Measurements from ENCODE around the gene AFF3. TPM values are rescaled to one million over a fixed set of nuclear protein-coding genes. Genes with fewer than 3 reads are reported as not detected.

The AFF3 gene
- total and polyA plus RNA-seq, 2 of the 8 experiments (the other 6 are each of a cell fraction or from before 2014, with no cell fraction given) = 0.27 to 3.0 TPM

- Histone ChIP-seq H2BK120ac (replicated peaks; ENCODE audit: low read depth, low read length) (no peak overlapping the region), H3K79me1 (ENCODE audit: low read depth, low read length) (no peaks in the 10 kb centered on the region), H3K4me2 (ENCODE audit: insufficient read depth in 1 of 2, low read depth in 2 of 2, low read length in 2 of 2) (no peak overlapping the region), H4K20me1 (replicated peaks in 1 of 2; ENCODE audit: control insufficient read depth in 1 of 2, insufficient read depth in 2 of 2, low read length in 2 of 2) (no peaks in the 10 kb centered on the region), H2AFZ (ENCODE audit: low read length) (no peak overlapping the region), H4K5ac (ENCODE audit: insufficient read length, low read depth, low read length) (no peak overlapping the region), H3K23me2 (ENCODE audit: low read depth, low read length) (no peaks in the 10 kb centered on the region), H3K14ac (ENCODE audit: insufficient read length) (no peak overlapping the region), H4K8ac (ENCODE audit: extremely low read depth, insufficient read depth, low read length) (no peak overlapping the region), H4K91ac (replicated peaks; ENCODE audit: insufficient read length, low read length) (no peak overlapping the region), H3K9ac (replicated peaks in 1 of 4; ENCODE audit: extremely low read depth in 1 of 4, low read depth in 3 of 4, low read length in 3 of 4) (no peak overlapping the region), H3K27ac (ENCODE audit: low read depth, low read length) (no peak overlapping the region), H3K36me3 (ENCODE audit: control insufficient read depth in 2 of 4, insufficient read depth in 4 of 4, low read length in 3 of 4) (no peaks in the 10 kb centered on the region), H3K23ac (ENCODE audit: insufficient read length) (no peak overlapping the region), H3K18ac (ENCODE audit: extremely low read depth, low read length) (no peak overlapping the region), H3K4me3 (ENCODE audit: extremely low read depth in 1 of 4, insufficient read depth in 2 of 4, low read depth in 3 of 4, low read length in 4 of 4) (no peak overlapping the region), H2BK12ac (ENCODE audit: low read depth, low read length) (no peak overlapping the region), H3K79me2 (ENCODE audit: control insufficient read depth in 1 of 2, insufficient read depth in 2 of 2, low read length in 2 of 2) (no peaks in the 10 kb centered on the region), H3K56ac (replicated peaks; ENCODE audit: insufficient read length, low read depth, low read length) (no peak overlapping the region), H3K9me3 (ENCODE audit: insufficient read depth in 2 of 2, low read depth in 1 of 2, low read length in 1 of 2) (no peaks in the 10 kb centered on the region), H2BK20ac (ENCODE audit: low read length) (no peak overlapping the region), H2BK15ac (ENCODE audit: low read length) (no peak overlapping the region), H3K27me3 (replicated peaks in 1 of 4; ENCODE audit: control insufficient read depth in 3 of 4, extremely low read depth in 1 of 4, insufficient read depth in 3 of 4, low read length in 3 of 4) (peaks cover 0 to 1% (median 0%) of the 10 kb centered on the region in 4 experiments; a peak in 1 of 7 replicates), H2AK5ac (ENCODE audit: low read depth, low read length) (no peak overlapping the region), H3K4ac (replicated peaks; ENCODE audit: insufficient read length, low read depth, low read length) (no peak overlapping the region), H3K4me1 (replicated peaks in 1 of 4; ENCODE audit: control insufficient read depth in 3 of 4, insufficient read depth in 4 of 4, low read length in 3 of 4) (no peaks in the 10 kb centered on the region), H2BK5ac (ENCODE audit: low read depth, low read length) (no peak overlapping the region)
- ChIA-PET POLR2A (ENCODE audit: partially characterized antibody) (no interaction called here), CTCF (ENCODE audit: partially characterized antibody) (interaction anchor here (0.8 to 1.7 kb wide), 4 partner anchors 12 to 370 kb away, joined by 3 to 4 read pairs (median 3); no protein-coding TSS in a partner anchor)
- TF ChIP-seq USF2 (IDR thresholded peaks at IDR 0.05; ENCODE audit: low read length) = no peak
- TF ChIP-seq RNF2 (IDR thresholded peaks at IDR 0.05; ENCODE audit: borderline replicate concordance, low read depth, low read length, missing control alignments, poor library complexity, severe bottlenecking) = no peak
- no peak for TF ChIP-seq POLR2A (IDR thresholded peaks at IDR 0.05; ENCODE audit: control extremely low read depth in 1 of 2, low read depth in 2 of 2, low read length in 2 of 2)
- FAIRE-seq = no peak
- no peak for DNase-seq (ENCODE audit: low read depth in 1 of 2, low spot score in 2 of 2)
- 83% methylated on average over 3 of the region's 3 CpGs; no CpG with 5 or more reads in 1 of the 2 experiments for WGBS, 2 experiments (ENCODE audit: extremely low coverage in 1 of 2, insufficient coverage in 1 of 2, insufficient read length in 1 of 2, insufficient replicate concordance in 2 of 2, low coverage in 1 of 2, low lambda C conversion rate in 2 of 2, missing lambda C conversion rate in 1 of 2)
These were observed 206.3 kb downstream of the AFF3 start for GRCh38 chr2:99936065-99936464.
